Uterus (tissue), 4 donors: ENCODE data around the gene DNM2. TPM values are rescaled to one million over a fixed set of nuclear protein-coding genes. Genes with fewer than 3 reads are reported as not detected.

Experiments
- DNase-seq, 2 donors: peaks; one replicate each; pipeline ENCODE4 v3.0.0-alpha.2; 2019 to 2020
- H3K27ac ChIP-seq, 2 donors: fragments of 200-600 bp; sonication (generic); 1 replicate in 1 of 2; 2 replicates in 1 of 2; pipeline ENCODE4 v1.5.1; 2016 to 2018
- H3K27me3 ChIP-seq, 2 donors: fragments of 200-600 bp; sonication (generic); one replicate each; pipeline ENCODE4 v1.5.1; 2018 to 2019; ENCODE audit warnings: control low read depth in 1 of 2
- H3K36me3 ChIP-seq, 2 donors: fragments of 200-600 bp; sonication (generic); one replicate each; pipeline ENCODE4 v1.5.1; 2019; ENCODE audit warnings: control low read depth in 1 of 2
- H3K4me1 ChIP-seq, 2 donors: fragments of 200-600 bp; sonication (generic); one replicate each; pipeline ENCODE4 v1.5.1; 2018 to 2019; ENCODE audit warnings: control low read depth in 1 of 2
- H3K4me3 ChIP-seq, 2 donors: fragments of 200-600 bp; sonication (generic); 1 replicate in 1 of 2; 2 replicates in 1 of 2; pipeline ENCODE4 v1.5.1; 2018 to 2019; ENCODE audit warnings: mild to moderate bottlenecking in 1 of 2
- H3K9me3 ChIP-seq, 2 donors: fragments of 200-600 bp; sonication (generic); one replicate each; pipeline ENCODE4 v1.5.1; 2019; ENCODE audit warnings: control low read depth in 1 of 2
- POLR2A ChIP-seq, 2 donors: fragments of 450-650 bp; IDR thresholded peaks; one replicate each; pipeline ENCODE4 v1.6.1; 2016; ENCODE audit warnings: antibody characterized with exemption in 2 of 2, mild to moderate bottlenecking in 1 of 2, moderate library complexity in 1 of 2
- intact Hi-C: fragments of 100-400 bp; cut with DNase I; formaldehyde crosslinking; loops from one replicate; pipeline ENCODE4 v1.15.1; 2023; ENCODE audit warnings: low total_unique reads
- total RNA-seq, 4 donors: library from RNA; depleted of rRNA in 3 of 4; stranded (reverse); fragments of >200 nt in 3 of 4; gene quantifications; one replicate each; pipeline versions ENCODE4 v1.1.0 to v1.2.4, GENCODE V29; 2014 to 2023
- TF ChIP-seq, protein P1 (sequence below), 4 experiments: fragments of 200-600 bp in 2 of 4; fragments of 450-650 bp in 2 of 4; sonication (generic) in 2 of 4; IDR thresholded peaks; one replicate each; pipeline ENCODE4 v1.5.1; 2016 to 2019; ENCODE audit warnings: antibody characterized with exemption in 4 of 4, mild to moderate bottlenecking in 2 of 4, moderate library complexity in 1 of 4
- donor health status: DM: yes; HTN: yes; CAD: no.

DNM2 gene
- total RNA-seq, 4 donors from 2014 or later: 46.8 to 150 (median 86.0) TPM

DNA sequence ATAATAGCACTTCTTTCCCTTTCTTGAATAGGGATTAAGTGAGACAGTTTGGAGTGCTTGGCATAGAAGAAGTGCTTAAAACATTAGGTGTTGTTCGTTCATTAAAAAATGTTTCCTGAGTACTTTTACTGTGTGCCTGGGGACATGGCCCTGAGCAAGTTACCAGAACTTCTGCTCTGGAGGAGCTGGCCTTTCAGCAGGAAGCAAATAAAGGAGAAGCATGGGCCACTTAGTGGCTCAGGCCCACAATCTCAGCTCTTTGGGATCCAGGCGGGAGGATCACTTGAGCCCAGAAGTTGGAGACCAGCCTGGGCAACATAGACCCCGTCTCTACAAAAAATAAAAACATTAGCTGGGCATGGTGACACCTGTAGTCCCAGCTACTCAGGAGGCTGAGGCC is 5.7 kb downstream of the DNM2 start:
- Histone ChIP-seq H3K9me3 (no peaks in the 10 kb centered on the region), H3K36me3 (no peaks in the 10 kb centered on the region), H3K27ac (no peak overlapping the region), H3K27me3 (no peaks in the 10 kb centered on the region), H3K4me3 (no peak overlapping the region), H3K4me1 (peaks cover 0 to 12% of the 10 kb centered on the region in 2 donors)
- DNase-seq: no peak
- TF ChIP-seq, protein P1, sequence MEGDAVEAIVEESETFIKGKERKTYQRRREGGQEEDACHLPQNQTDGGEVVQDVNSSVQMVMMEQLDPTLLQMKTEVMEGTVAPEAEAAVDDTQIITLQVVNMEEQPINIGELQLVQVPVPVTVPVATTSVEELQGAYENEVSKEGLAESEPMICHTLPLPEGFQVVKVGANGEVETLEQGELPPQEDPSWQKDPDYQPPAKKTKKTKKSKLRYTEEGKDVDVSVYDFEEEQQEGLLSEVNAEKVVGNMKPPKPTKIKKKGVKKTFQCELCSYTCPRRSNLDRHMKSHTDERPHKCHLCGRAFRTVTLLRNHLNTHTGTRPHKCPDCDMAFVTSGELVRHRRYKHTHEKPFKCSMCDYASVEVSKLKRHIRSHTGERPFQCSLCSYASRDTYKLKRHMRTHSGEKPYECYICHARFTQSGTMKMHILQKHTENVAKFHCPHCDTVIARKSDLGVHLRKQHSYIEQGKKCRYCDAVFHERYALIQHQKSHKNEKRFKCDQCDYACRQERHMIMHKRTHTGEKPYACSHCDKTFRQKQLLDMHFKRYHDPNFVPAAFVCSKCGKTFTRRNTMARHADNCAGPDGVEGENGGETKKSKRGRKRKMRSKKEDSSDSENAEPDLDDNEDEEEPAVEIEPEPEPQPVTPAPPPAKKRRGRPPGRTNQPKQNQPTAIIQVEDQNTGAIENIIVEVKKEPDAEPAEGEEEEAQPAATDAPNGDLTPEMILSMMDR (IDR thresholded peaks at IDR 0.05): no peak
- TF ChIP-seq POLR2A (IDR thresholded peaks at IDR 0.05): no peak
- intact Hi-C loops: no loop called here

DNA sequence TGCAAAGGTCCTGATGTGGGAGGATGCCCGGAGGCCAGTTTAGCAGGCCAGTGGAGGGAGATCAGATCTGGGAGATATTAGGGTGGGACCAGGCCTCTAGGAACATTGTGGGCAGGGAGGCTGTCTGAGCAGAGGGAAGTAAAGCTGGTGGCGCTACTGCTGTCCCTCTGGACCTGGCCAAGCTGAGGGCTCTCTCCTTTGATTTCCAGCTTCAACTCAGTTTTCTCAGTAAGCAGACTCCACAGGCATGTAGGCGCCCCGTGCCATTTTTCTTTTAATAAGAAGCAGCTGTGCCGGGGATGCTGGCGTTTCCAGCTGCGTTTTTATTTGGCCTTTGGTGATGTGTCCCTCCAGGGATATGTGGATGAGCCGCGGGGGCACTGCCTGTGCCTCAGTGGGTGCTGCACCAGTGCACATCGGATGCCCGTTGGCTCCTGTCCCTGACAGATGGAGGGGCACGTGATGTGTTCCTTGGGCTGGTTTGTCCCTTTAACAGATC is 6.7 kb downstream of the DNM2 start:
- no peak overlapping the region for H3K4me3 ChIP-seq
- TF ChIP-seq POLR2A (IDR thresholded peaks at IDR 0.05): no peak
- TF ChIP-seq, protein P1 (IDR thresholded peaks at IDR 0.05): no peak
- H3K9me3 ChIP-seq: no peaks in the 10 kb centered on the region
- peaks cover 0 to 12% of the 10 kb centered on the region in 2 donors for H3K4me1 ChIP-seq
- intact Hi-C loops: no loop called here
- no peaks in the 10 kb centered on the region for H3K36me3 ChIP-seq
- H3K27me3 ChIP-seq: no peaks in the 10 kb centered on the region
- no peak for DNase-seq
- no peak overlapping the region for H3K27ac ChIP-seq

DNA sequence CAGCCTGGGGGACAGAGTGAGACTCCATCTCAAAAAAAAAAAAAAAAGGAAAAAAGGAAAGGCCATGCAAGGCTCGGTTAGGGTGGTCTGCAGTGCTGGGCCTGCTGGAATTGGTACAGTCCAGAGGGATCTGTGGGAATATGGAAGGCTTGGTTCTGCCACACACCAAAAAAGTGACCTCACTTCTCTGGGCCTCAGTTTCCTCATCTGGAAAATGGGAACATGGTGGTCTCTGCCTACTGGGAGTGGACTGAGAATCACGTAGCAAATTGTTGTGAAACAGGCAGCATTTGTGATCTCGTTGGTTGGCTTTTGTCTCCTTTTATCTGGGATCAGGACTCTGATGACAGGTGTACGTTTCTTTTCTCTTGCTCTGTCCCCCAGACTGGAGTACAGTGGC is 7.5 kb downstream of the DNM2 start:
- Histone ChIP-seq H3K27me3 (no peaks in the 10 kb centered on the region), H3K27ac (no peak overlapping the region), H3K9me3 (no peaks in the 10 kb centered on the region), H3K36me3 (no peaks in the 10 kb centered on the region), H3K4me1 (peaks cover 0 to 4% of the 10 kb centered on the region in 2 donors), H3K4me3 (no peak overlapping the region)
- no peak for DNase-seq
- TF ChIP-seq POLR2A (IDR thresholded peaks at IDR 0.05): no peak
- TF ChIP-seq, protein P1 (IDR thresholded peaks at IDR 0.05): no peak
- intact Hi-C loops: no loop called here

DNA sequence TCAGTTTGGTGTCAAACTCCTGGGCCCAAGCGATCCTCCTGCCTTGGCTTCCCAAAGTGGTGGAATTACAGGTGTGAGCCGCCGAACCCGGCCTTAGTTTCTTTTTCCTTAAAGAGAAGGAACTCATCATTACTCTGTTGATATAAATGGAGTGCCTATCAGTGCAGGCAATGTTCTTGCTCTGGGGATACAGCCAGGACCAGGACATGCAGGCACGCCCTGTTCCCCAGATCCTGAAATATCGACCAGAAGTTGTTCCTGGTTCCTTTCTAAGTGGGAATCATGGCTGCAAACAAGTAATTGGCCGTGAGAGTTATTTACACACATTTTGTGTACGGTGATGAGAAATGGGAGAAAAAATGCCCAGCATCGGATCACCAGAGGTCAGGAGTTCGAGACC is 8.4 kb downstream of the DNM2 start:
- H3K4me1 ChIP-seq: no peaks in the 10 kb centered on the region

DNA sequence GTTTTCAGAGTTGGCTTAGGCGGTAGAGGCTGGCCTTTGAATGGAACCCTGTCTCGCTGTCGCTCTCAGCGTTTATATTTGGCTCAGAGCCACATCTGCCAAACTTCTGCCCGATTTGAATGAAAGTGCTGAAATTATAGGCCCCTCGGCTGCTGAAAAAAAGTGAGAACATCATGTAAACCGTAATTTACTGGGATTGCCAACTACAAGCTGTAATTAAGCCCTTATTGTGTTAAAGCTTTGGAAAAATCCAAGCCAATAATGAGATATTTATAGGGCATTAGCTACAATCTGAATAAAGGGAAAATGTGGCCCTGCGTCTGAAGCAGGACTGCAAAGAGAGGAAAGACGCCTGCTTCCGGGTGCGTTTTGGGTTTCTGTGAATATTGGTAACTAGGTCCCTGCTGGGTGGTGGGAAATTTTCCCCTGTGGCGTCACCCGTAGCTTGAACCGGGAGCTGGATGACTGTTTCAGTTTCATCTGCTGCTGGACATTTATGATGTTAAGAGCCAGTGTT is 9.9 kb downstream of the DNM2 start:
- H3K36me3 ChIP-seq: no peaks in the 10 kb centered on the region
- intact Hi-C loops: no loop called here
- no peaks in the 10 kb centered on the region for H3K4me1 ChIP-seq
- H3K27me3 ChIP-seq: no peaks in the 10 kb centered on the region
- no peak overlapping the region for H3K4me3 ChIP-seq
- TF ChIP-seq, protein P1 (IDR thresholded peaks at IDR 0.05): no peak
- no peak for TF ChIP-seq POLR2A (IDR thresholded peaks at IDR 0.05)
- DNase-seq: no peak
- no peaks in the 10 kb centered on the region for H3K9me3 ChIP-seq
- no peak overlapping the region for H3K27ac ChIP-seq

More for the DNA sequence above, 8.4 kb downstream of the DNM2 start:
- H3K9me3 ChIP-seq: no peaks in the 10 kb centered on the region
- DNase-seq: no peak
- H3K36me3 ChIP-seq: no peaks in the 10 kb centered on the region
- H3K27ac ChIP-seq: no peak overlapping the region
- intact Hi-C loops: no loop called here
- H3K27me3 ChIP-seq: no peaks in the 10 kb centered on the region
- H3K4me3 ChIP-seq: no peak overlapping the region
- TF ChIP-seq, protein P1 (IDR thresholded peaks at IDR 0.05): no peak
- TF ChIP-seq POLR2A (IDR thresholded peaks at IDR 0.05): no peak
